Muscle of leg (tissue), 11 donors: ENCODE data around the gene TMEM26. TPM values are rescaled to one million over a fixed set of nuclear protein-coding genes. Genes with fewer than 3 reads are reported as not detected.

Experiments used
- DNase-seq: peaks from one replicate; pipeline ENCODE4 v3.0.0; 2013
- H3K27ac ChIP-seq: one replicate; pipeline ENCODE4 v1.5.1; 2013; ENCODE audit warnings: mild to moderate bottlenecking, low read length, control low read depth
- H3K27me3 ChIP-seq: one replicate; pipeline ENCODE4 v1.6.1; 2013; ENCODE audit warnings: low read length; ENCODE audit not compliant: control insufficient read depth, insufficient read depth
- H3K36me3 ChIP-seq: one replicate; pipeline ENCODE4 v1.6.1; 2013; ENCODE audit warnings: low read length; ENCODE audit not compliant: control insufficient read depth, insufficient read depth
- H3K4me1 ChIP-seq: one replicate; pipeline ENCODE4 v1.6.1; 2013; ENCODE audit warnings: low read length; ENCODE audit not compliant: control insufficient read depth, insufficient read depth
- H3K4me3 ChIP-seq: one replicate; pipeline ENCODE4 v1.5.1; 2013; ENCODE audit warnings: low read length, control low read depth
- H3K9me3 ChIP-seq: replicated peaks from 2 replicates; pipeline ENCODE4 v1.6.1; 2013; ENCODE audit warnings: low read depth, low read length; ENCODE audit not compliant: control insufficient read depth
- WGBS: methylation state at CpG from one replicate; pipeline ENCODE4 v1.1.5; 2013; ENCODE audit warnings: missing lambda C conversion rate; ENCODE audit not compliant: insufficient coverage; 5-methylcytosine and 5-hydroxymethylcytosine counted together
- polyA plus RNA-seq, 8 donors: library from polyadenylated mRNA; unstranded; fragments of 120-200 nt; gene quantifications; one replicate each; pipeline versions ENCODE4 v1.2.1 to v1.2.3, GENCODE V29; 2013; ENCODE audit warnings: inconsistent platforms in 1 of 8, low replicate concordance in 1 of 8; ENCODE audit not compliant: insufficient read length in 8 of 8, insufficient read depth in 1 of 8
- total RNA-seq: library from RNA; stranded (reverse); fragments of 120-200 nt; gene quantifications from one replicate; pipeline ENCODE4 v1.2.4, GENCODE V29; 2013

TMEM26 gene
- total and polyA plus RNA-seq, 9 donors, result 6.3 to 18.4 (median 11.7) TPM

DNA sequence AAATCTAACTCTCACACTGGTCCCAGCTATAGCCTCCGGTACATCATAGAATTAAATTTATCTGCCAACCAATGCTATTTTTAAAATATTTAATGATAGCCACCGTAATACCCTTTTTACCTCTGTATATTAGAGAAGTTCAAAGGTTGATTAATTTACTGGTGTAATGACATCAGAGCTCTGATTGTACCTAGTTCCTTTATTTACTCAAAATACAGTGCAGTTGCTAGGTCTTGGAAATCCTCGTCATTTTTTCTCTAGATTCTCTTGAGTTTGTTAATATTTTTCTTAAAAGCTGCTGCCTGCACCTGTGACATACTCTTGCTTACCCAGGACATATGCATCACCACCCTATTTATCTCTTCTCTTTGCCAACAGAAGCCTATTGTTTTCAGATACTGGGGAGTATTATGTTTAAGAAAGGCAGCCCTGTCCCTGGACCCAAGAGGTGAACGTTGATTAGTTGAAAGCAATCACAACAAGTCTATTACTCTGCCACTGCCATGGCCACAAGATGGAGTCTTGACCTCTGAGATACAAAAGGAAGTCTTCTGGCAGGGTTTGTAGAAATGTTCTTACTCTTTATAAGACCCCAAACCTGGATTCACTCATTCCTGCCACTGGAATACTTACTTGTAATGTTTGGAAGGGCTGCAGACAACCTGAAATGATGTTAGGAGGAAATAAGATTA, 25.6 kb upstream of the TMEM26 start:
- no peaks in the 10 kb centered on the region for H3K36me3 ChIP-seq
- no peak overlapping the region for H3K4me3 ChIP-seq
- H3K27me3 ChIP-seq, result no peaks in the 10 kb centered on the region
- no peaks in the 10 kb centered on the region for H3K4me1 ChIP-seq
- H3K27ac ChIP-seq, result no peak overlapping the region
- no peaks in the 10 kb centered on the region for H3K9me3 ChIP-seq
- WGBS, result no CpG with 5 or more reads among the region's 4 CpGs
- no peak for DNase-seq

DNA sequence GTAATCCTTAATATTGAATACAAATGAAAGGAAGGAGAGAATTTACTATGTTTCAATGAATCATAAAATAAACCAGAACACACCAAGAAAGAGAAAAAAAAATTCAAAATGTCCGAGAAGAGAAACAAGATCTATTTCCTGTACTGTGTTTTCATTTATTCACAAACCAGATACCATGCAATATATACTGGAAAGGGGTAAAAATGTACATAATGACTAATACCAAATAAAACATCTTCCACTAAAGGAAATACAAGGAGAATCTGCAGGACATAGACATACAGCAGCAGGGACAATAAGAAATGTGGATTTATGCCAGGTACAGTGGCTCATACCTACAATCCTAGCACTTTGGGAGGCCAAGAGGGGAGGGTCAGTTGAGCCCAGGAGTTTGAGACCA, 24.3 kb upstream of the TMEM26 start:
- no peak overlapping the region for H3K4me3 ChIP-seq
- H3K27me3 ChIP-seq, result no peaks in the 10 kb centered on the region
- no peak for DNase-seq
- H3K4me1 ChIP-seq, result no peaks in the 10 kb centered on the region
- H3K27ac ChIP-seq, result no peak overlapping the region
- no peaks in the 10 kb centered on the region for H3K36me3 ChIP-seq
- no peaks in the 10 kb centered on the region for H3K9me3 ChIP-seq
- no CpG with 5 or more reads among the region's 1 CpG for WGBS

GRCh38 chr10:61476529-61476928, 23.3 kb upstream of the TMEM26 start:
- WGBS, result no CpG with 5 or more reads among the region's 1 CpG
- Histone ChIP-seq H3K9me3 (no peaks in the 10 kb centered on the region), H3K4me1 (no peaks in the 10 kb centered on the region), H3K36me3 (no peaks in the 10 kb centered on the region), H3K27ac (no peak overlapping the region), H3K4me3 (no peak overlapping the region), H3K27me3 (no peaks in the 10 kb centered on the region)
- no peak for DNase-seq

DNA sequence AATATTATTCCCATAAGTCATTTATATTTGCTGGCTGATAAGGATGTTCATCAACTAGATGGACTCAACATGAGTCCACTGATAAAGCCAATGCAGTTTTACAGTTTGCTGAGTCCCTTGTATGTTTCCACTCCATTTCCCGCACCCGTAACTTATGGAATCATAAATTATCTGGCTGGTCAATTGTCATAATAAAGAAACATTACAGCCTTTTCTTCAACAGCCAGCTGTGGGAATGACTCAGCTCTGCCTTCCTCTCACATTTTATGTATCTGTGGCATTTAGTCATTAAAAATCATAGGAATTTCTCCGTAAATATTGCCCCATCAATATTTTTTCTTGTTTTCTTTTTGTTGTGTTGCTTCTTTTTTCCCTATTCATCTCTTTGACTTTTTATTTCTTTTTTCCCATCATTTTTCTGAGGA, 22.3 kb upstream of the TMEM26 start:
- WGBS, result no CpG with 5 or more reads among the region's 3 CpGs
- H3K27me3 ChIP-seq, result no peaks in the 10 kb centered on the region
- no peaks in the 10 kb centered on the region for H3K9me3 ChIP-seq
- H3K4me1 ChIP-seq, result no peaks in the 10 kb centered on the region
- H3K27ac ChIP-seq, result no peak overlapping the region
- DNase-seq, result no peak
- H3K36me3 ChIP-seq, result no peaks in the 10 kb centered on the region
- no peak overlapping the region for H3K4me3 ChIP-seq

DNA sequence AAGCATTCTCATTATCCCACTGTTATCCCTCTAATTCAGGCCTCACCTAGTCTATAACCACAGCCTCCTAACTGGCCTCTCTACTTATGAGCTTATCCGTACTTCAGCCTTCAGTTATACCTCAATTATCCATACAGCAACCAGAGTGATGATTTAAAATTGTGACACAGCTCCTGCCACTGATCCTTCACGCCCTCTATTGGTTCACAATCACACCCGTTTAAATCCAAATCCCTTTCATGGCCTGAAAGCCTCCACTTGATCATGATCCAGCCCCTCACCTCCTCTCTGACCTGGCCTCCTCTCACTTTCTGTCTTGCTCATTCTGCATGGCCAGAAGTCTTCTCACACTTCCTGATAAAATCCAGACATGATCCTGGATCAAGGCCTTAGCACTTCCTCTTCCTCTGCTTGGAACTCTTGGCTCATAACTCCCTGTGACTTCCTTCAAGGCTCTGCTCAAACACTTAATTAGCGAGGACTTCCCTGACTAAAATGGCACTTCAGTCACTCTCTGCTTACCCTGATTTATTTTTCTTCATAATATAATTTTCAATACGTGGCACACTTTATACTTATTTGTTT, 19.0 kb upstream of the TMEM26 start:
- Histone ChIP-seq H3K4me3 (no peak overlapping the region), H3K36me3 (no peaks in the 10 kb centered on the region), H3K27me3 (no peaks in the 10 kb centered on the region), H3K9me3 (no peaks in the 10 kb centered on the region), H3K4me1 (no peaks in the 10 kb centered on the region), H3K27ac (no peak overlapping the region)
- 52% methylated on average over 3 of the region's 5 CpGs for WGBS
- no peak for DNase-seq

- no peaks in the 10 kb centered on the region for H3K9me3 ChIP-seq
- no peaks in the 10 kb centered on the region for H3K36me3 ChIP-seq
- H3K4me3 ChIP-seq, result no peak overlapping the region
- no peaks in the 10 kb centered on the region for H3K4me1 ChIP-seq
- no peak overlapping the region for H3K27ac ChIP-seq
- no CpG with 5 or more reads among the region's 2 CpGs for whole genome bisulfite sequencing
- no peaks in the 10 kb centered on the region for H3K27me3 ChIP-seq
- no peak for DNase-seq
These were observed 18.3 kb upstream of the TMEM26 start for GRCh38 chr10:61471491-61471890.

DNA sequence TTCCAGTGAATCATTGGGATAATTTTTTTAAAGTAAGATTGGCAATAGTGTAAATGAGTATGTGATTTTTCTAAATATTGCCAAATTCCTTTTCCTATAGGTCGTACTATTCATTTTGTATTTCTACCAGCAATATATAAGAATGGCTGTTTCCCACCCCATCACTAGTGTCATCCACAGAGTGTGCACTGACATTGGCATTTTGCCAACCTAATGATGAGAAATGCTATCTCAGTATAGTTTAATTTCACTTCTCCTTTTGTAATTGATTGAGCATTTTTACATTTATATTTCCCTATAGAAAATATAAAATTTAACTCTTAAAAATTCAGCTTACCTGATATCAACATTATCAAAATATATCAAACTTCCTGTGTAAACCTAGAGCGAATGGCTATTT, 17.6 kb upstream of the TMEM26 start:
- WGBS, result 100% methylated on average over 1 of the region's 2 CpGs
- H3K4me1 ChIP-seq, result no peaks in the 10 kb centered on the region
- no peak overlapping the region for H3K4me3 ChIP-seq
- H3K36me3 ChIP-seq, result no peaks in the 10 kb centered on the region
- DNase-seq, result no peak
- no peaks in the 10 kb centered on the region for H3K9me3 ChIP-seq
- no peaks in the 10 kb centered on the region for H3K27me3 ChIP-seq
- H3K27ac ChIP-seq, result no peak overlapping the region

DNA sequence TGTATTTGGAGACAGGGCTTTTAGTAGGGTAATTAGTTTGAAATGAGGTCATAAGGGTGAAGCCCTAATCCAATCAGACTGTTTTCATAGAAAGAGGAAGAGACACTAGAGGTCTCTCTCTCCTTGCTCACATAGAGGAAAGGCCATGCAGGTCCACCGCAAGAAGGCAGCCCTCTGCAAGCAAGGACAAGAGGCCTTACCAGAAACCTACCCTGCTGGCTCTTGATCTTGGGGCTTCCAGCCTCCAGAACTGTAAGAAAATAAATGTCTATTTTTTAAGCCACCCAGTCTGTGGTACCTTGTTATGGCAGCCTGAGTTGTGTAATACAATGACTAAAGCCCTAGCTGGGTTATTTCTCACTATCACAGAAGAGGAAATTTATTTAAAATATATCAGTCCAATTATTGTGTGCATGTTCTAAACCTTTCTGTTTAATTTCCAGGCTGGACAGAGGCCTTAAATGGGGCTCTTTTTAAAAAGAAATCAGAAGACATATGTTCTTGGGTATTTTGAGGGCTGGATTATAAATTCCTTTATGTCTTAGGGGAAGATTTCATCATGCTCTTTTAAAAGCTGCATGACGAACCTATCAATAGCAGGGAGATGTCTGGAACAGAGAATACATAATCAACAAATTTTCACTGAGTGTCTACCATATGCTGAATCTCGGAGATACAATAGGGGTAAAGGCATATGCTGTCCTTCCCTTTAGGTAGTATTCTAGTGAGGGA, 12.9 kb upstream of the TMEM26 start:
- H3K4me3 ChIP-seq, result no peak overlapping the region
- no peak overlapping the region for H3K27ac ChIP-seq
- DNase-seq, result peak; percentile 50
- no peaks in the 10 kb centered on the region for H3K36me3 ChIP-seq
- peaks cover 3% of the 10 kb centered on the region for H3K4me1 ChIP-seq
- H3K9me3 ChIP-seq, result no peaks in the 10 kb centered on the region
- WGBS, result no CpG with 5 or more reads among the region's 3 CpGs
- H3K27me3 ChIP-seq, result no peaks in the 10 kb centered on the region

GRCh38 chr10:61465171-61465496, 12.0 kb upstream of the TMEM26 start:
- DNase-seq, result no peak
- no peaks in the 10 kb centered on the region for H3K36me3 ChIP-seq
- no peaks in the 10 kb centered on the region for H3K27me3 ChIP-seq
- no peak overlapping the region for H3K27ac ChIP-seq
- no peaks in the 10 kb centered on the region for H3K9me3 ChIP-seq
- peaks cover 3% of the 10 kb centered on the region for H3K4me1 ChIP-seq
- no peak overlapping the region for H3K4me3 ChIP-seq

GRCh38 chr10:61464461-61465170, 11.4 kb upstream of the TMEM26 start:
- WGBS, result 100% methylated on average over 1 of the region's 6 CpGs
- Histone ChIP-seq H3K9me3 (no peaks in the 10 kb centered on the region), H3K27ac (no peak overlapping the region), H3K4me1 (peaks cover 3% of the 10 kb centered on the region), H3K36me3 (no peaks in the 10 kb centered on the region), H3K4me3 (no peak overlapping the region), H3K27me3 (no peaks in the 10 kb centered on the region)
- DNase-seq, result peak; percentile 47
